Chondrocyte (in vitro differentiated cells): Measurements from ENCODE around the gene KIF26B. TPM values are rescaled to one million over a fixed set of nuclear protein-coding genes. Genes with fewer than 3 reads are reported as not detected.

ENCODE experiments used
- DNase-seq: peaks from one replicate; pipeline ENCODE4 v3.0.0; 2021; ENCODE audit warnings: mixed read lengths, low spot score
- H3K27ac Mint-ChIP-seq: one replicate; pipeline ENCODE4 v1.8.0; 2021; ENCODE audit warnings: mild to moderate bottlenecking, moderate library complexity, mixed read lengths; ENCODE audit not compliant: unreplicated experiment
- H3K27me3 Mint-ChIP-seq: 2 replicates; pipeline ENCODE4 v1.8.0; 2021; ENCODE audit warnings: low read depth, mixed read lengths
- H3K36me3 Mint-ChIP-seq: 2 replicates; pipeline ENCODE4 v1.8.0; 2021; ENCODE audit warnings: low read depth, mixed read lengths
- H3K4me1 Mint-ChIP-seq: 2 replicates; pipeline ENCODE4 v1.8.0; 2021; ENCODE audit warnings: low read depth, mild to moderate bottlenecking, mixed read lengths
- H3K4me3 Mint-ChIP-seq: one replicate; pipeline ENCODE4 v1.8.0; 2021; ENCODE audit warnings: mild to moderate bottlenecking, moderate library complexity, mixed read lengths; ENCODE audit not compliant: unreplicated experiment
- H3K9me3 Mint-ChIP-seq: 2 replicates; pipeline ENCODE4 v1.8.0; 2021; ENCODE audit warnings: low read depth, mixed read lengths
- CTCF ChIP-seq: fragments of 200-600 bp; sonication (generic); IDR thresholded peaks from 2 replicates; pipeline ENCODE4 v1.5.0; 2021; ENCODE audit warnings: antibody characterized with exemption, mild to moderate bottlenecking, moderate library complexity
- total RNA-seq: library from RNA; stranded (reverse); gene quantifications from 3 replicates; pipeline ENCODE4 v1.2.1, GENCODE V29; 2021

KIF26B gene
- total RNA-seq, 1 donor from 2014 or later: 47.0 TPM

GRCh38 chr1:245153552-245154428, 995 bp upstream of the KIF26B start:
- H3K36me3 Mint-ChIP-seq: peaks cover 6% of the 10 kb centered on the region
- H3K9me3 Mint-ChIP-seq: no peaks in the 10 kb centered on the region
- no peaks in the 10 kb centered on the region for H3K27me3 Mint-ChIP-seq
- TF ChIP-seq CTCF: no peak
- H3K4me3 Mint-ChIP-seq: peak overlapping the region; percentile 92
- H3K27ac Mint-ChIP-seq: peak overlapping the region; percentile 66
- peak; percentile 88 for DNase-seq
- H3K4me1 Mint-ChIP-seq: peaks cover 35% of the 10 kb centered on the region

- H3K36me3 Mint-ChIP-seq: peaks cover 13% of the 10 kb centered on the region
- no peaks in the 10 kb centered on the region for H3K27me3 Mint-ChIP-seq
- H3K4me1 Mint-ChIP-seq: peaks cover 43% of the 10 kb centered on the region
- peak; percentile 51 for DNase-seq
- H3K4me3 Mint-ChIP-seq: peak overlapping the region; percentile 92
- H3K9me3 Mint-ChIP-seq: no peaks in the 10 kb centered on the region
- H3K27ac Mint-ChIP-seq: peak overlapping the region; percentile 92
- peak; percentile 49 for TF ChIP-seq CTCF
Measured at GRCh38 chr1:245155272-245156040, 671 bp downstream of the KIF26B start.

- Mint-ChIP-seq H3K4me3 (peak overlapping the region; percentile 92), H3K9me3 (no peaks in the 10 kb centered on the region), H3K27me3 (no peaks in the 10 kb centered on the region), H3K27ac (peak overlapping the region; percentile 92), H3K4me1 (peaks cover 44% of the 10 kb centered on the region), H3K36me3 (peaks cover 13% of the 10 kb centered on the region)
- peak; percentile 93 for DNase-seq
- peak; percentile 91 for TF ChIP-seq CTCF
Measured at GRCh38 chr1:245156041-245156735, 1.4 kb downstream of the KIF26B start.

GRCh38 chr1:245156736-245157505, 2.1 kb downstream of the KIF26B start:
- TF ChIP-seq CTCF: peak; percentile 74
- peak; percentile 87 for DNase-seq
- peak overlapping the region; percentile 70 for H3K27ac Mint-ChIP-seq
- H3K4me1 Mint-ChIP-seq: peaks cover 47% of the 10 kb centered on the region
- H3K4me3 Mint-ChIP-seq: peak overlapping the region; percentile 92
- H3K27me3 Mint-ChIP-seq: no peaks in the 10 kb centered on the region
- H3K9me3 Mint-ChIP-seq: no peaks in the 10 kb centered on the region
- H3K36me3 Mint-ChIP-seq: peaks cover 13% of the 10 kb centered on the region
